ENCODE measurements around the gene KRT83.

The KRT83 gene

DNA sequence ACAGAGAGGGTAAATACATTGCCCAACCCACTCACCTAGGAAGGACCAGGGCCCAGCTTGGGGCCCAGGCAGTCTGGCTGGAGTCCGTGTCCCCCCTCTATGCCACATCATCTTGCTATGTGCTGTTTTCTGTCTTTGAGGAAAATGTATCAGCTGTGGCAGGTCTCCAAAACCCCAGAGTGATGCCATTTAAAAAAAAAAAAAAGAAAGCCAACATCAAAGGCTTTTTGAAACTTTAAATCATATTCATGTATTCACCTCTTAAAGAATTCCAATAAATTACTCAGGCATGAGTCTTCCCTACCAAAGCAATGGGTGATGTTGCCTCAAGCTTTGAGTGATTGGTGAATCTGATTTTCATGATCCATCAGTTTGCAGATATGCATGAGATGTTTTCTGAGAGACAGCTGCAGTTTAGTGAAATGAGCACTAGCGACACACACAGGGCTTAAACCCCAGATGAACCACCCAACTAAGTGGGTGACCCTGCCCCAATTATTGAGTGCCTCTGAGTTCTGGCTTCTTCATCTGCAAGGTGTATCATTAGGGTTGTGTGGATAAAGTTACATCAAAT is 35.9 kb downstream of the KRT83 start:
- H3K4me3 ChIP-seq (replicated peaks; ENCODE audit: low read depth, low read length) = no peak overlapping the region
- TF ChIP-seq, protein P1, sequence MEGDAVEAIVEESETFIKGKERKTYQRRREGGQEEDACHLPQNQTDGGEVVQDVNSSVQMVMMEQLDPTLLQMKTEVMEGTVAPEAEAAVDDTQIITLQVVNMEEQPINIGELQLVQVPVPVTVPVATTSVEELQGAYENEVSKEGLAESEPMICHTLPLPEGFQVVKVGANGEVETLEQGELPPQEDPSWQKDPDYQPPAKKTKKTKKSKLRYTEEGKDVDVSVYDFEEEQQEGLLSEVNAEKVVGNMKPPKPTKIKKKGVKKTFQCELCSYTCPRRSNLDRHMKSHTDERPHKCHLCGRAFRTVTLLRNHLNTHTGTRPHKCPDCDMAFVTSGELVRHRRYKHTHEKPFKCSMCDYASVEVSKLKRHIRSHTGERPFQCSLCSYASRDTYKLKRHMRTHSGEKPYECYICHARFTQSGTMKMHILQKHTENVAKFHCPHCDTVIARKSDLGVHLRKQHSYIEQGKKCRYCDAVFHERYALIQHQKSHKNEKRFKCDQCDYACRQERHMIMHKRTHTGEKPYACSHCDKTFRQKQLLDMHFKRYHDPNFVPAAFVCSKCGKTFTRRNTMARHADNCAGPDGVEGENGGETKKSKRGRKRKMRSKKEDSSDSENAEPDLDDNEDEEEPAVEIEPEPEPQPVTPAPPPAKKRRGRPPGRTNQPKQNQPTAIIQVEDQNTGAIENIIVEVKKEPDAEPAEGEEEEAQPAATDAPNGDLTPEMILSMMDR (IDR thresholded peaks at IDR 0.05; ENCODE audit: insufficient read depth, low read length, poor library complexity, severe bottlenecking) = no peak
- no peak for DNase-seq (ENCODE audit: extremely low read depth, insufficient read length)
- H3K36me3 ChIP-seq (ENCODE audit: control insufficient read depth, insufficient read depth, low read length) = no peaks in the 10 kb centered on the region
- H3K27me3 ChIP-seq (replicated peaks; ENCODE audit: control insufficient read depth, insufficient read depth, low read length) = no peaks in the 10 kb centered on the region; the same call in 1 of the 2 replicates

DNA sequence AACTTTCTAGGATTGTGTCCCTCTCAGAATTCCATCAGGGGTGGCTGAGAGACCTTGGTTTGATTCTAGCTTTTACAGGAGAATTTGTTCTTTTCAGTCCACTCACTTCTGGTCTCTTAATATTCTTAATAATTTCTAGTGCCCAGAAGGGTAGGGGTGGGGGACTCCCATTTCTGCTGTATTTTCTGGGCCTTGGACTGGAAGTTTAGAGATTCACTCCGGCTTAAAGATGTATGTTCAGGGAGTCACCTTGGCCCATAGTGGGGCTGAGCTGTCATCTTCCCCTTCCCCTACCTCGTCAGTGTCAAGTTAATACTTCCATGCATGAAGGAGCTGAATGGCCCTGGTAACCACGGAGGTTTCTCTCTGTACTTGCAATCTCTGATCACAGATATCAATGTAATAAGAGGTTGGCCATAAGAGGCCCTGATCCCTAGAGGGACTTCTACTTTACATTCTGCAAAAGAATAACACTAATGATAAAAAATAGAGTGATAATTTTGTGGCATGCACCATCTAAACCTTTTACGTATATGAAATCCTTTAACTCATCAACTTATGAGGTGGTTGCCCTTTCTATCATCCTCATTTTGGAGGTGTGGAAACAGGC is 36.5 kb downstream of the KRT83 start:
- TF ChIP-seq, protein P1 (IDR thresholded peaks at IDR 0.05; ENCODE audit: insufficient read depth, low read length, poor library complexity, severe bottlenecking) = no peak
- Histone ChIP-seq H3K36me3 (ENCODE audit: control insufficient read depth, insufficient read depth, low read length) (no peaks in the 10 kb centered on the region), H3K4me3 (replicated peaks; ENCODE audit: low read depth, low read length) (no peak overlapping the region), H3K27me3 (replicated peaks; ENCODE audit: control insufficient read depth, insufficient read depth, low read length) (no peaks in the 10 kb centered on the region; the same call in 1 of the 2 replicates)
- DNase-seq (ENCODE audit: extremely low read depth, insufficient read length) = no peak

DNA sequence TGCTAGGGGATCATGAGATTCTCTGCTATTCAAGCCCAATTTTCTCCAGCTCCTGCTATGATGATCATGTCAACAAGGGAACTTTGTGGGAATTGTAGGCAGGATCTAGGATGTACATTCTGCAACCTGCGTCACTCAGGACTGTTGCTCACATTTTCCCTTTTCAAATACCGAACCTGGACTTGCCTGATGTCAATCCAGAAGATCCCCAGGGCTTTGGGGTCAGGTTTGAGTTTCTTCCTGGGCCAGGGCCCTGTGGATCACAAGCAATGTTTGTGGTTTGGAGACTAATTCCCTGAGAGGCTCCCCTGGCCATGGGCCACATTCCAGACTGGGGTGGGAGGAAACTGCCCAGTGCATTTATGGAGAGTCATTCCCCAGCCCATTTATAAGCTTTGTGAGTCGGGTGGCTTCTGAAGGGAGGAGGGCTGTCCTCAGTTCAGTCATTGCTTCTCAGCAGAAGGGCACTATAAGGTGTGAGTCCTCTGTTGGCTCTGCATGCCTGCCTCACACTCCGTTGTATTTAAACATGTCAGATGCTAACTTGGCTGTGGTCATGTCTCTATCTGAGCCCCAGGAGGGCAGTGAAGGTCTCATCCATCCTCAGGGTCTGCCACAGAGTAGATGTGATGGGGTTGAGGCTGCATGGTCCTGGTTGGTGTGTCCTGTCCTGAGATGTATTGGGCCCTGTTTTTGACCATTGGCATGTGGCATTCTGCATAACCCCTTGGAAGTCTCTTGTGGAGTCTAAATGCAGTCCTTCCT is 40.2 kb downstream of the KRT83 start:
- TF ChIP-seq, protein P1 (IDR thresholded peaks at IDR 0.05; ENCODE audit: insufficient read depth, low read length, poor library complexity, severe bottlenecking) = no peak
- Histone ChIP-seq H3K27me3 (replicated peaks; ENCODE audit: control insufficient read depth, insufficient read depth, low read length) (no peaks in the 10 kb centered on the region; the same call in 1 of the 2 replicates), H3K36me3 (ENCODE audit: control insufficient read depth, insufficient read depth, low read length) (no peaks in the 10 kb centered on the region), H3K4me3 (replicated peaks; ENCODE audit: low read depth, low read length) (no peak overlapping the region)
- no peak for DNase-seq (ENCODE audit: extremely low read depth, insufficient read length)

DNA sequence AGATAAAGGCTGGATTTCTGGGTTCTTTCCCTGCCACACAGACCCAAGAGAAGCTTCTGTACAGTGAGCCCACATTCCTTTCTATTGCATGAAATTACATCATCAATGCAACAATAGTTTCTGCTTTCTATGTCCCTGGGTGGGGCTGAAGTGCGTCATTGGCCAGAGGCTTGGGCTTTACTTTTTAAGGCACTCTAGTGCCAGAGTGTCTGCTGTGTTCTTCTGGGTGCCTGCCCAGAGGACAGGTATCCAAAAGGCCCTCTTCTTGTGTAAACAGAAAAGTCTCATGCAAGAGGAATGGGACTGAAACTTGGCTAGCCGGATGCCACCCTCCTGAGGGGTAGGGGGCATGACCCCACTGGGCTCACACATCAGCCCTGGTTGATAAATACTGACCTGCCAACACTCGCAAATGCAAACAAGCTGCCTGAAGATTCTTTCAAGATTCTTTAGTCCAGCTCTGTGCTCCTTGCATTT is 40.8 kb downstream of the KRT83 start:
- H3K27me3 ChIP-seq (replicated peaks; ENCODE audit: control insufficient read depth, insufficient read depth, low read length) = no peaks in the 10 kb centered on the region; the same call in 1 of the 2 replicates
- DNase-seq (ENCODE audit: extremely low read depth, insufficient read length) = no peak
- no peak overlapping the region for H3K4me3 ChIP-seq (replicated peaks; ENCODE audit: low read depth, low read length)
- no peaks in the 10 kb centered on the region for H3K36me3 ChIP-seq (ENCODE audit: control insufficient read depth, insufficient read depth, low read length)
- TF ChIP-seq, protein P1 (IDR thresholded peaks at IDR 0.05; ENCODE audit: insufficient read depth, low read length, poor library complexity, severe bottlenecking) = no peak

DNA sequence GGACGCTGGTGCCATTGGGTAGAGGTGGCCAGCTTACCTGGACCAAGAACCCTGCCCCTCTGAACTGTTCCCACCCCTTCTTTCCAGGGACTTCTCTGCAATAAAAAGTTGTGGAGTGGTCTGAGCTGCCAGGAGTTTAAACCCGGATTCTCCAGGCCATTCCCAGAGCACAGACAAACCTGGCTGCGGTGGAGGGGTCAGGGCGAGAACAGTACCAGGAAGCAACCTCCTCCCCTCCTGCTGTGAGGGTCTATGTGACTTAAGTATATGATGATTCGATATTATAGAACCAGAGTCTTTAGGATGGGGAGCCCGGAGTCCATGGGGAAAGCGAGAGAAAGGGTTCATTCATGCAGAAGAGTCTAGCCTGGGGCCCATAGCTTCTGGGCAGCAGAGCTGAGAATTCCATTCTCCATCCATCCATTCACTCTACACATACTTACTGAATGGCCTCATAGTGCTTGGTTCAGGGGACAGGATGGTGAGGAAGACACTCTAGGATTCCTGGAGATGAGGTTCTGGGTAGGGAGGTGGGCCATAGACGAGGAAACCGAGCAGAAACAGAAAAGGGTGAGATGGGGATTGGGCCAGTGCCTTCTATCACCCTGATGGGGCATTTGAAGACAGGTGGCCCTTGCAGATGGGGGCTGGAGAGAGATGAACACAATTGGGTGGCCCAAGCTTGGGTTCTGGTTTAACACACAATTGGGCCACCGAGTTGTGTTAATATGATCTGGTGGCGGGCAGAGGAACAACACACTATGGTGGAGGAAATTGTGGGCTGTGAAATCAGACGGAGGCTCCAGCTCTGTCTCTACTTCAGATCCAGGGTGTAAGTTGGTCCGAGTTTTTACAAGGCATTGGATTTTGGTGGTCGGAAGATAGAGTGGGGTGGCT is 41.5 kb downstream of the KRT83 start:
- TF ChIP-seq, protein P1 (IDR thresholded peaks at IDR 0.05; ENCODE audit: insufficient read depth, low read length, poor library complexity, severe bottlenecking) = no peak
- no peaks in the 10 kb centered on the region; the same call in 1 of the 2 replicates for H3K27me3 ChIP-seq (replicated peaks; ENCODE audit: control insufficient read depth, insufficient read depth, low read length)
- DNase-seq (ENCODE audit: extremely low read depth, insufficient read length) = no peak
- H3K36me3 ChIP-seq (ENCODE audit: control insufficient read depth, insufficient read depth, low read length) = no peaks in the 10 kb centered on the region
- H3K4me3 ChIP-seq (replicated peaks; ENCODE audit: low read depth, low read length) = no peak overlapping the region

Data from GM06990 (cell line).